ENCODE measurements around the gene GPR155. TPM values are rescaled to one million over a fixed set of nuclear protein-coding genes. Genes with fewer than 3 reads are reported as not detected.

GPR155 gene
- total RNA-seq, 1 donor from 2014 or later, result 0.37 TPM

DNA sequence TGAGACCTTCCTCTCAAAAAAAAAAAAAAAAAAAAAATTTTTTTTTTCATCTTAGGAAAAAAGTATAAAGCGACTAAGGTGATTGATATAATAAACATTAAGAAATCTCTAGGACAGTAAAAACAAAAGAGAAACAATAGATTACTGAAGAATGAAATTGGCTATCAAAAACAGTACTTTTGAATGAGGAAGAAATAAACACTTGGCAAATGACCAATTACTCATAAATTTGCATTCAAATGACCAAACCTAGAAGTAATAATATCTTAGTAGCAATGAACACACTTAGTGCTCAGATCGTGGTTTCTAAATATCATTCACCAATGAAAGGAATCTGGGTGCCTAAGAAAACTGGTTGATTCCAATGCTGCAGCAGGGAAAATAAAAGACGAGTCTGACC is 101.6 kb downstream of the GPR155 start:
- Histone ChIP-seq H3K4me1 (no peaks in the 10 kb centered on the region), H3K9ac (no peak overlapping the region), H4K20me1 (ENCODE audit: low read depth) (peaks cover 14% of the 10 kb centered on the region), H3K9me3 (ENCODE audit: low read depth) (no peaks in the 10 kb centered on the region), H3K27ac (no peak overlapping the region), H3K27me3 (no peaks in the 10 kb centered on the region), H3K36me3 (peaks cover 8% of the 10 kb centered on the region), H3K4me2 (no peak overlapping the region), H2AFZ (replicated peaks) (no peak overlapping the region), H3K4me3 (no peak overlapping the region), H3K79me2 (ENCODE audit: low read depth) (no peaks in the 10 kb centered on the region), H3F3A (ENCODE audit: low read depth) (peaks cover 2% of the 10 kb centered on the region)
- Mint-ChIP-seq H3K27me3 (ENCODE audit: insufficient read depth, low read depth) (no peaks in the 10 kb centered on the region), H3K4me3 (no peak overlapping the region), H3K9me3 (no peaks in the 10 kb centered on the region), H3K4me1 (no peaks in the 10 kb centered on the region), H3K27ac (no peak overlapping the region), H3K36me3 (peaks cover 14% of the 10 kb centered on the region)
- TF ChIP-seq EZH2phosphoT487 (IDR thresholded peaks at IDR 0.05) (no peak), EZH2 (IDR thresholded peaks at IDR 0.05) (no peak)
- TF ChIP-seq, protein P1, sequence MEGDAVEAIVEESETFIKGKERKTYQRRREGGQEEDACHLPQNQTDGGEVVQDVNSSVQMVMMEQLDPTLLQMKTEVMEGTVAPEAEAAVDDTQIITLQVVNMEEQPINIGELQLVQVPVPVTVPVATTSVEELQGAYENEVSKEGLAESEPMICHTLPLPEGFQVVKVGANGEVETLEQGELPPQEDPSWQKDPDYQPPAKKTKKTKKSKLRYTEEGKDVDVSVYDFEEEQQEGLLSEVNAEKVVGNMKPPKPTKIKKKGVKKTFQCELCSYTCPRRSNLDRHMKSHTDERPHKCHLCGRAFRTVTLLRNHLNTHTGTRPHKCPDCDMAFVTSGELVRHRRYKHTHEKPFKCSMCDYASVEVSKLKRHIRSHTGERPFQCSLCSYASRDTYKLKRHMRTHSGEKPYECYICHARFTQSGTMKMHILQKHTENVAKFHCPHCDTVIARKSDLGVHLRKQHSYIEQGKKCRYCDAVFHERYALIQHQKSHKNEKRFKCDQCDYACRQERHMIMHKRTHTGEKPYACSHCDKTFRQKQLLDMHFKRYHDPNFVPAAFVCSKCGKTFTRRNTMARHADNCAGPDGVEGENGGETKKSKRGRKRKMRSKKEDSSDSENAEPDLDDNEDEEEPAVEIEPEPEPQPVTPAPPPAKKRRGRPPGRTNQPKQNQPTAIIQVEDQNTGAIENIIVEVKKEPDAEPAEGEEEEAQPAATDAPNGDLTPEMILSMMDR (IDR thresholded peaks at IDR 0.05), result no peak
- no peak for DNase-seq (ENCODE audit: low spot score)

DNA sequence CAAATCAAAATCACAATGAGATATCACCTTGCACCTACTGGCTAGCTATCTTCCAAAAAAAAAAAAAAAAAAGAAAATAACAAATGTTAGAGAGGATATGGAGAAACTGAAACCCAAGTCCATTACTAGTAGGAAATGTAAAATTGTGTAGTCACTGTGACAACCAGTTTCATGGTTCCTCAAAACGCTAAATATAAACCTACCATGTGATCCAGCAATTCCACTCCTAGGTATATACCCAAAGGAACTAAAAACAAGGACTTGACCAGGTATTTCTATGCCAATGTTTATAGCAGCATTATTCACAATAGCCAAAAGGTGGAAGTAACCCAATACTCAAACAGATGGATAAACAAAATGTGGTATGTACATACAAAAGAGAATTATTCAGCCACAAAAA is 103.0 kb downstream of the GPR155 start:
- Histone ChIP-seq H3K9me3 (ENCODE audit: low read depth) (no peaks in the 10 kb centered on the region), H2AFZ (replicated peaks) (no peak overlapping the region), H3K36me3 (peaks cover 11% of the 10 kb centered on the region), H4K20me1 (ENCODE audit: low read depth) (peaks cover 5% of the 10 kb centered on the region), H3F3A (ENCODE audit: low read depth) (peaks cover 2% of the 10 kb centered on the region), H3K27ac (no peak overlapping the region), H3K4me1 (no peaks in the 10 kb centered on the region), H3K4me2 (no peak overlapping the region), H3K27me3 (no peaks in the 10 kb centered on the region), H3K4me3 (no peak overlapping the region), H3K79me2 (ENCODE audit: low read depth) (no peaks in the 10 kb centered on the region), H3K9ac (no peak overlapping the region)
- Mint-ChIP-seq H3K9me3 (no peaks in the 10 kb centered on the region), H3K27me3 (ENCODE audit: insufficient read depth, low read depth) (no peaks in the 10 kb centered on the region), H3K4me1 (no peaks in the 10 kb centered on the region), H3K27ac (no peak overlapping the region), H3K36me3 (peaks cover 8% of the 10 kb centered on the region), H3K4me3 (no peak overlapping the region)
- TF ChIP-seq EZH2phosphoT487 (IDR thresholded peaks at IDR 0.05), result no peak
- TF ChIP-seq, protein P1 (IDR thresholded peaks at IDR 0.05), result no peak
- no peak for TF ChIP-seq EZH2 (IDR thresholded peaks at IDR 0.05)
- no peak for DNase-seq (ENCODE audit: low spot score)

Other genes starting within 250 kb of the GPR155 start
- gene OLA1, start 238.5 kb downstream of the GPR155 start, total RNA-seq (ENCODE audit: low replicate concordance), result 186 and 323 TPM in 2 replicates
- not detected in 2 replicates for gene SP9, start 152.1 kb downstream of the GPR155 start, total RNA-seq (ENCODE audit: low replicate concordance)
- gene SCRN3, start 91.3 kb downstream of the GPR155 start, total RNA-seq (ENCODE audit: low replicate concordance), result 31.0 and 32.4 TPM in 2 replicates
- gene WIPF1, start 110.8 kb upstream of the GPR155 start, total RNA-seq (ENCODE audit: low replicate concordance), result 14.6 and 17.2 TPM in 2 replicates

All from neural progenitor cell (in vitro differentiated cells).